ENCODE data around the gene ZNF385B.

GRCh38 chr2:179749210-179749609 is 112.2 kb downstream of the ZNF385B start:
- no peak for TF ChIP-seq EZH2 (IDR thresholded peaks at IDR 0.05; ENCODE audit: low read length)
- TF ChIP-seq CTCF (optimal IDR thresholded peaks at IDR 0.05 in 1 of 3, IDR thresholded peaks at IDR 0.05 in 1 of 3, conservative IDR thresholded peaks at IDR 0.05 in 1 of 3; ENCODE audit: extremely low read depth in 1 of 3, insufficient read depth in 2 of 3, low read length in 3 of 3): no peak
